GM18502 (cell line): ENCODE measurements around the gene CCDC15.
"Not testable (repeated sequence)": the region's sequence is repeated elsewhere in the genome, so short reads cannot be mapped to it uniquely, and the experiment has no call there.

ENCODE experiments used
- ATAC-seq: cut with Tn5 transposase; IDR thresholded peaks from one replicate; pipeline ENCODE4 v1.9.1; 2021; ENCODE audit warnings: mild to moderate bottlenecking; ENCODE audit not compliant: unreplicated experiment, poor library complexity

CCDC15 gene

DNA sequence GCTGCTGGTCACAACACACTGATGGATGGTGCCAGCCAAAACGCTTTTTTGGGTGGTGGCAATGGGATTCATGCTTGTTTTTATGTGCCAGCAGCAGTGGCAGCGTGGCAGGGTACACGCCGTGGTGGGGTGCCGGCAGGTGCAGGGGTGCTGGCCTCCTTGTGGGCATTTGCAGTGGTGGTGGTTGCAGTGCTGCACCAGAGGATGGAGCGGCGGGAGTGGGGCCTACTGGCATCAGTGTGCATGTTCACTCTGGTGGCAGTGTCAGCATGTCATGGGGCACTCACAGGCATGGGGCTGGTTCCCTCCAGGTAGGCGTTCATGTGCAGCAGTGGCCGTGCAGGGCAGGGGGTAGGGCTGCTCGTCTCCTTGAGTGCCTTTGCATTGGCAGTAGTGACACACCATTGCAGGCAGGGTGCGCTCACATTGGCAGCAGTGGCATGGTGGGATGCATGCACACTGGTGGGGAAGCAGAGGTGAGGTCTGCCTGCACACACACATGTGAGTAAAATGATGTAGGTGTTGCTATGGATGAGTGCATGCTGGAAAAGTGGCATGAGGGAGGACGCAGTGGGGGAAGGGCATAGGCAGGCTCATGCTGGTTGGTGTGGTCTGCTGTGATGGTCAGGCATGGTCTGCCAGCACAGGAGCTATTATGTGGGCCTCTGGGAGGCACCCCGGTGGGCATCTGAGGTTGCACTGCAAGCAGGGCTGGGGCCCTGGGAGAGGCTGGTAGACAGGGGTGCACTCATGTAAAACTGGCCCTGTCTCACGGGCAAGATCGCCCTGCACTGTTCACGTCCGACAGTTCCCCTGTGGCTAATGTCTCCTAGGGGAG is 29.9 kb downstream of the CCDC15 start:
- ATAC-seq, result no peak

DNA sequence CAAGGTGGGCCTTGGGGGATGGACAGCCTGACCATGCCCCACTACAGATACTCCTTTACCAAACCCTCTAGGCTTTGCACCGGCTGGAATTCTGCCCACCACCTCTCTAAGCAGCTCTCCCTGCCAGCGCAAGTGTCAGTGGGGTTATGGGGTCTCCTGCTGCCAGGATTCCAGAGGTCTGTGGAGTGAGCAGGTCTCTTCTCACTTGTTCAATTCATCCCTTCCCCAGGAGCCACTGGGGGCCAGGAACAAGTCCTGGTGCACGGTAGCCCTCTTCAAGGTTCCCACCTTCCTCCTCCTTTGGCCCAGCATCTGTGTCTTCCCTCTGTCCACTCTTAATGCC is 30.5 kb downstream of the CCDC15 start:
- ATAC-seq, result no peak

DNA sequence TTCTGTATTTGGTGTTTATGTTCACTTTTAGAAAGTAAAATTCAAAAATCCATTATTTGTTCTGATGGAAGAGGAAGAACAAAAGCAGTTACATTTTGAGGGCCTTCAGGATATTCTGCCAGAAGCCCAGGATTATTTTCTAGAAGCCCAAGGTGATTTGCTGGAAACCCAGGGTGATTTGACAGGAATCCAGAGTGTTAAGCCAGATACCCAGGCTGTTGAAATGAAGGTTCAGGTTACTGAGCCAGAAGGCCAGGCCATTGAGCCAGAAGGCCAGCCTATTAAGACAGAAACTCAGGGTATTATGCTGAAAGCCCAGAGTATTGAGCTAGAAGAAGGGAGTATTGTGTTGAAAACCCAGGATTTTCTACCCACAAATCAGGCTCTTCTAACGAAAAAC is 33.1 kb downstream of the CCDC15 start:
- no peak for ATAC-seq

DNA sequence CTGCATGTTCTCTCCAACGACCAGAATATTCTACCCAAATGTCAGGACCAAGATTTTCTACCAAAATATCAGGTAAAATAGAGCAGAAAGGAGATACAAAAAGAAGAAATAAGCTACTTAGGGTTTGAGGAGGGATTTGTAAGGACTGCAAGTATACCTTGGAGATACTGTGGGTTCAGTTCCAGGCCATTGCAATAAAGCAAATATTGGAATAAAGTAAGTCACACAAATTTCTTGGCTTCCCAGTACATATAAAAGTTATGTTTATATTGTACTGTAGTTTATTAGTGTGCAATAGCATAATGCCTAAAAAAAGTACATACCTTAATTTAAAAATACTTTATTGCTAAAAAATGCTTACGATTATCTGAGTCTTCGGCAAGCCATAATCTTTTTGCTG is 34.1 kb downstream of the CCDC15 start:
- no peak for ATAC-seq

DNA sequence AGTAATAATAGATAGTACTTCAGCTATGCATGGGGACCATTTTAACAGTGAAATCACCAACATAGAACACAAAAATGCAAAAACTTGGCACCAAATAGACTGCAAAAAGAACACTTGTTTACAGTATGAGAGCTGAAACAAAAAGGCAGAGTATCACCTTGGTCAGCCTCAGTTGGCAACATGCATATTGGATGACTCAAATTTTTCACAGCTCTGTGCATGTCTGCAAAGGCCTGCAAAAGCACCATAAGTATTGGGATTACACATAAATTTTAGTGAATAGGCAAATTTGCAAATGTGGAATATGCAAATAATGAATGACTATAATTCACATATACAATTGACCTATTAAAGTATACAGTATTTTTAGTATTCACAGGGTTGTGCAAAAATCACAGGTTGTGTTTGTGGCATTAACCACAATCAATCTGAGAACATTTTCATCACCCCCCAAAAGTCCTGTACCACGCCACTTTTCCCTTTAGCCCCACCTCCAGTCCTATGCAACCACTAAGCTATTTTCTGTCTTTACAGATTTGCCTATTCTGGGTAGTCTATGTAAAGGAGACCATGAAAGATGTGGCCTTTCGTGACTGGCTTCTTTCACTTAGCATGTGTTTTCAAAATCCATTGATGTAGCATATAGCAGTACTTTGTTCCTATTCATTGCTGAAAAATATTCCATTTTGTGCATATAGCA is 47.2 kb downstream of the CCDC15 start:
- ATAC-seq, result no peak

DNA sequence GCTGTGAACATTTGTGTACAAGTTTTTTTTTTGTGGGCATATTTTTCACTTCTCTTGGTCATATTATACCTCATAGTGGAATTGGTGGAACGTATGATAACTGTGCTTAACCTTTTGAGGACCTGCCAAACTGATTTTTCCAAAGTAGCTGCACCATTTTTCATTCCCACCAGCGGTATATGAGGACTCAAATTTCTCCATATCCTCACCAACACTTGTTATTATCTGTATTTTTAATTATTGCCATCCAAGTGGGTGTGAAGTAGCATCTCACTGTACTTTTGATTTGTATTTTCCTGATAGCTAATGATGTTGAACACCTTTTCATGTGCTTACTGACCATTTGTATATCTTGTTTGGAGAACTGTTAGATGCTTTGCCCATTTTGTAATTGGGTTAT is 47.8 kb downstream of the CCDC15 start:
- no peak for ATAC-seq

GRCh38 chr11:125005491-125005890 is 51.5 kb downstream of the CCDC15 start:
- ATAC-seq, result no peak

DNA sequence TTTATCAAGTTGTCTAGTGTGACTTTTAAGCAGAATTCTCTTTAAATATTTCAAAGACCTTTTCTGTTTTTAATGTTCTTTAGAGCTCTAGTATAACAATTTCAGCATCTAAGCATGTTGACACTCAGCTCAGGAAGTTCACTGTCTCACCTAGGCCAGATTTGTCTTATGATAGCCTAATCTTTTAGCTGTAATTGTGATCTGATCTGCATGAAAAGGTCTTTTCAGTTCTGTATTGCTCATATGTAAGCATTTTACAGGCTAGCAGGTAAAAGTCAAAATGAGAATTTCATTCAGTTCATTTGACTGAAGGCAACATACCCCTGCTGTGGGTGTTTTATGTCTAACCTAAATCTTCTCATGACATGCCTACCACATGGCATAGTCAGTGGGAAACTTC is 62.4 kb downstream of the CCDC15 start:
- no peak for ATAC-seq

GRCh38 chr11:125020342-125020741 is 66.3 kb downstream of the CCDC15 start:
- ATAC-seq, result no peak

DNA sequence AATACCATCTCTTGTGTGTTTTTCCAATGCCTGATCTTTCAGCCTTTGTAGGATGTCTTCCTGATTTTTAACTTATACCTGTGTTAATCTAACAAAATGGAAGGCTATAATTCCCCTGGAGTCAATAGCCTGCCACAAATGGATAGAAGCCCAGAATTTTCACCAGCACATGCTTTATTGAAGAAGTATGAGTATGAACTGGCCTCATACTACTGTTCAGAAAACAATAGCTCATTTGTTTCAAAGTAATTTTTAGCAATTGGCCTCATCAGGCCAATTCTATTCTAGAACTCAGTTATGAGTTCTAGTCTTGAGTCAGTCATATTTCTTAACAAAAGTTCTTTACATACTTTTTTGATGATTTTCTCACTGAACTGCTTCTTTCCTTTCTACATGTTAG is 68.5 kb downstream of the CCDC15 start:
- no peak for ATAC-seq

- ATAC-seq, result no peak
Measured at GRCh38 chr11:125025968-125026367, 72.0 kb downstream of the CCDC15 start.

- not testable (repeated sequence) for ATAC-seq
Measured at GRCh38 chr11:125029431-125029830, 75.4 kb downstream of the CCDC15 start.

DNA sequence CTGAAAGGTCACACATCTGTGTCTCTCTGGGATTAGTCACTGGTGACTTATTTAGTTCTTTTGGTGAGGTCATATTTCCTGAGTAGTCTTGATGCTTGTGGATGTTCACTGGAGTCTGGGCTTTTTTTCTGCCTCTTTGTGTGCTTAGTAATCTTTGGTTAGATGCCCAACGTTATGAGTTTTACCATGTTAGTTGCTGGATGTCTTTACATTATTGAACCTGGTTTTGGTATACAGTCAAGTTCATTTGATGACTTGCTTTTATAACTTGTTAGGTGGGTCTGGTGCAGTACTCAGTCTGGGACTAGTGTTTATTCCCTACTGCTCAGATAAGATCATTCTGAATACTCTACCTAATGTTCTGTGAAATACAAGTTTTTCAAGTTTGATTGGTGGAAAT is 82.9 kb downstream of the CCDC15 start:
- ATAC-seq, result no peak

- no peak for ATAC-seq
Measured at GRCh38 chr11:125049164-125049792, 95.3 kb downstream of the CCDC15 start.

GRCh38 chr11:125052047-125052446 is 98.0 kb downstream of the CCDC15 start:
- ATAC-seq, result no peak

DNA sequence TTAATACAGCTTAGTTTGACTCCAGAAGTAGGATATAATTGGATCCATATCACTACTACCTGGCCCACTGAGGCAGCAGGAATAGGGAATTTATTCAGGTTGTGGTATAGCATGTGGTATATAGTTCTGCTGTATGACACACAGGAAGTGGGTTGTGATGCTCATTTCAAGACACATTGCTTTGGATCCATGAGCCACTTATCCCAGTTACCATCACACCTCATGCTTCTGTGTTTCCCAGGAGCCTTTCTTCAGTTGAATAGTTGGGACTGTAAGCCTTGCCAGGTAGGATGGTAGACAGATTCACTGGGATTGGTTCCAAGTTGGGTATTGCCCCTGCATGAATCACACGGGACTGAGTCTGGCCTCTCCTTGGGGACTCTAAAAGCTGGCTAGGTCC is 99.2 kb downstream of the CCDC15 start:
- ATAC-seq, result no peak

GRCh38 chr11:125055107-125055715 is 101.2 kb downstream of the CCDC15 start:
- ATAC-seq, result no peak

GRCh38 chr11:125056111-125056510 is 102.1 kb downstream of the CCDC15 start:
- ATAC-seq, result not testable (repeated sequence)

DNA sequence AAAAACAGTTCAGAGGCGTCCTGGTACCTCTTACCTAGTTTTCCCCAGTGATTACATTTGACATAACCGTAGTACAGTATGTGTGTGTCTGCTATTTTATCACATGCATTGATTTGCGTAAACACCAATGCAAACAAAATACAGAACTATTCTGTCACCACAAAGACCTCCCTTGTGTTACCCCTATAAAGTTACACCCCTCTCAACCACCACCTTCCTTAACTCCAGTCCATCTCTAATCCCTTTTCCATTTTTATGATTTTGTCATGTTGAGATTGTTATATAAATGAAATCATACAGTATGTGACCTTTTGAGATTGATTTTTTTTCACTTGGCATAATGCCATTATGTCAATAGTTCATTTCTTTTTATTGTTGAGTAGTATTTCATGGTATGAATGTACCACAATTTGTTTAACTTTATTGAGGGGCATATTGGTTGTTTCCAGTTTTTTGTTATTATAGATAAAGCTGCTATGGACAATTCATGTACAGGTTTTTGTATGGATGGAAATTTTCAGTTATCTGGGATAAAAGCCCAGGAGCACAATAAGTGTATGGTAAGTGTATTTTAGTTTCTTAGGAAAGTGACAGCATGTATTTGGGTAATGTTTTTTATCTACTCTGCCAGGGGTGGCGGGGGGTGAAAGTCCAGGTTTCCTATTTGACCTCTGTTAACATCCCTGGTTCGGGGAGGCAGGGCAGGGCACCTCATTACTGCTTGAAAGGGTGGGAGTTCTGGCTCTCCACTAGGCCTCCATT is 103.1 kb downstream of the CCDC15 start:
- no peak for ATAC-seq

DNA sequence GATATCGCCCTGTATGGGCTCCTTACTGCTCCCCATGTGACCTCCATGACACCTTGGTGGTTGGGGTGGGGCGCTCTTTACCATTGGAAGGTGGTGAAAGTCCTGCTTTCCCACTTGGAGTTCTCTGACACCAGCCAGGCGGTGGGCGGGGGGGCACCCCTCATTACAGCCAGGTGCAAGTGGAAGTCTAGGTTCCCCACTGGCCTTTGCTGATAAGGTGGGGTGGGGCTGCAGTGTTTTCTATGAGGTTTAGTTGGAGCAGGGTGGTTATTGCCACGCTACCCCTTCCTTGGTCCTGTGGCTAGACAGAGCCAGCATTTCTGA is 103.7 kb downstream of the CCDC15 start:
- no peak for ATAC-seq
